NCI-H2171 treated with DMSO at 0.1 percent for 48 hours (cell line): ENCODE measurements around the gene SRP54.
"Not testable (repeated sequence)": the region's sequence is repeated elsewhere in the genome, so short reads cannot be mapped to it uniquely, and the experiment has no call there.

Source experiments
- DNase-seq: peaks from one replicate; lab custom pipeline; 2025; lab: John Stamatoyannopoulos, UW

SRP54 gene

DNA sequence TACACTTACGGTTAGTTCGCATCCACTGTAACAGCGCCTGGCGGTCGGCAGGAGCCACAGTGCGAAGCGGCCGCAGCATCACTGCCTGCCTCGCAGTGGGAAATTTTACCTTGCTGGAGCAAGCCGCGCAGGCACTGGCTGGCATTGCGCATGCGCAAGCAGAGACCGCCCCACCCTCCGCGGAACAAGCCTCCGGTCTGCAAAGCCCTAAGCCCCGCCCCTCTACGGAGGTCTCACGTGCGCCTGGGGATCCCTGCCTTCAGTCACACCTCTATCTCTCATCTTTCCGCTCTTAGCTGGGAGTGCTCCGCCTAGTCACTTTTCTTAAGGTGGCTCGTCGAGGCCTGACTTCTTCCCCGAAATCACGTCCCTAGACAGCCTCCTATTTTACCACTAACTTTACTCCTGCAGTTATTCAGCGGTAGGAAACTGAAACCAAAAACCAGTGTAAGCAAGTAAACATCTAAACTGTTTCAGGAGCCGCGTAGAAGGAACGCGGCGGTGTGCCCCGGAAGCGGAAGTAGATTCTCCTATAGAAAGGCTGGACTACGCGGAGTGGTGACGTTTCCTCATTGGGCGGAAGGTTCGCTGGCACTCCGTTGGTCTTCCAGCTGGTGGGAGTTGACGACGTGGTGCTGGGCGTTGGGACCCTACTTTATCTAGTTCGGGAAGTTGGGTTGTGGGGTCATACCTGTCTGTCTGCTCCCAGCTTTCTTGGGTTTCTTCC, at the start of gene SRP54:
TSS of gene SRP54 (plus strand) at position 572 of the 727 bp plus-strand sequence. CDS start 13,718 bp downstream, outside the sequence.
- DNase-seq, result peak; percentile 100

- DNase-seq, result no peak
Measured at GRCh38 chr14:34933301-34933700, 49.5 kb upstream of the SRP54 start.

DNA sequence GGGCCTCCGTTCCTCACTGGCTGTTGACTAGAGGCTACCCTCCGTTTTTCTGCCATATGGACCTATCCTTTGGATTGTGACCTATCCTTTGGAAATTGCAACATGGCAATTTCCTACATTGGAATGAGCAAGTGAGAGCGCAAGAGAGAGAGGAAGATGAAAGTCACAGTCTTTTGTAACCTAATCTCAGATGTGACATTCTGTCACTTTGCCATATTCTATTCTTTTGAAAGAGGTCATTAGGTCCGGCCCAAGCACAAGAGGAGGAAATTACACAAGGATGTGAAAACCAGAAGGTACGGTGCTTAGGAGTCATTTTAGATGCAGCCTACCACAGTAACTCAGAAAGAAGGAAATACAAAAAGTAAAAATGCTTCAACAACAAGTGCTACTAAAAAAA, 47.3 kb upstream of the SRP54 start:
- DNase-seq, result no peak

DNA sequence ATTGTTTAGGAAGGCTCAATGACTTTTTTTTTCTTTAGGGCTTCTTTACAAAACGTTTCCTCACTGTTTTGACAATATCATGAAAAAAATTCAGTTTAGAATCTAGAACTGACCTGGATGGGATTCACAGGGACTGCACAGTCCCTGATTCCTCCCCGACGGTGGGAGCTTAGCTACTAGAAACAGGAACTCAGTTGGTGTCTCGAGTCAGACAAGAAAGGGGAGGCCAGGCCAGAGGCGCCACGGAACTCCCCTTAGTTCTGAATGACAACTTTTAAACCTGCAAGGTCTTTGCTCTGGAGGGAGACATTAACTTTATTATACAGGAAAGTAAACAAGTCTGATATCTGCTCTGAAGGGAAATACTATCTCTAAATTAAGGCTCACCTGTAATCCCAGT, 45.4 kb upstream of the SRP54 start:
- no peak for DNase-seq

DNA sequence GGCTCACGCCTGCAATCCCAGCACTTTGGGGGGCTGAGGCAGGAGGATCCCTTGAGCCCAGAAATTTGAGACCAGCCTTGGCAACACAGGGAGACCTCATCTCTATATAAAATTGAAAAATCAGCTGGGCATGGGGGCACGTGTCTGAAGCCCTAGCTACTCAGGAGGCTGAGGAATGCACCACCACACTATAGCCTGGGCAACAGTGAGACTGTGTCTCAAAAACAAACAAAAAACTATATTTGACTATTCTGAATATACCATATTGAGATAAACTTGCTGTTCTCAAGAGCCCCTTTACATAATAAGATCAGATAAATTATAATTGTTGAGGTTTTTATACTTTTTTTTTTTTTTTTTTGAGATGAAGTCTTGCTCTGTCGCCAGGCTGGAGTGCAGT, 44.9 kb upstream of the SRP54 start:
- no peak for DNase-seq

GRCh38 chr14:34943506-34943905, 39.3 kb upstream of the SRP54 start:
- no peak for DNase-seq

GRCh38 chr14:34944744-34945143, 38.0 kb upstream of the SRP54 start:
- DNase-seq, result no peak

DNA sequence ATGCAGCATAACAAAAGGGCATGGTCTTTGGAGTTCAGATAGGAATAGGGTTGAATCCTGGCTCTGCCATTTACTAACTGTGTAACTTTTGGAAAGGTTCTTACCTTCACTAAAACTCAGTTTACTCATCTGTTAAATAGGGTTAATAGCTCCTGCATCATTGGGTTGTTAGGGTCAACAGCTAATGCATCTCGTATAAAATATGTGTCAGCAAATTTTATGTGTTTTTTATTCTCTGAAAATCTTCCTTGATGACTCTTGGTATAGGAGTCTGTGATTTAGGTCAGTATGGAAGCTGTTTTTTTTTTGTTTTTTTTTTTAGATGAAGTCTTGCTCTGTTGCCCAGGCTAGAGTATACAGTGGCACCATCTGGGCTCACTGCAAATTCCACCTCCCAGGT, 36.1 kb upstream of the SRP54 start:
- DNase-seq, result no peak

DNA sequence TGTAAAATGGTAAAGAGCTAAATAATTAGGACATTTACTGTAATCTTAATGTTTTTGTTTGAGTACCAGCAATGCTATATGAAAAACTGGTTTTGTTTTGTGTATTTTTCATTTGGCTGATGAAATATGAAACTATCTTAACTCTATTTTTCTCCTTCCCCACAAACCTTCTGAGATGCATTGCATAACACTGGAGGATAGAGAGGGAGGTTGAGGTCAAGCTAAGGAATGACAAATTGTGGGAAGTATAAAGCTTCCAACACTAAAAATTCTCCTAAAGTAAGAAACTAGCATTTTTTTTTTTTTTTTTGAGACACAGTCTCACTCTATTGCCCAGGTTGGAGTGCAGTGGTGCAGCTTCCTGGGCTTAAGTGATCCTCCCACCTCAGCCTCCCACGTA, 31.5 kb upstream of the SRP54 start:
- DNase-seq, result no peak

DNA sequence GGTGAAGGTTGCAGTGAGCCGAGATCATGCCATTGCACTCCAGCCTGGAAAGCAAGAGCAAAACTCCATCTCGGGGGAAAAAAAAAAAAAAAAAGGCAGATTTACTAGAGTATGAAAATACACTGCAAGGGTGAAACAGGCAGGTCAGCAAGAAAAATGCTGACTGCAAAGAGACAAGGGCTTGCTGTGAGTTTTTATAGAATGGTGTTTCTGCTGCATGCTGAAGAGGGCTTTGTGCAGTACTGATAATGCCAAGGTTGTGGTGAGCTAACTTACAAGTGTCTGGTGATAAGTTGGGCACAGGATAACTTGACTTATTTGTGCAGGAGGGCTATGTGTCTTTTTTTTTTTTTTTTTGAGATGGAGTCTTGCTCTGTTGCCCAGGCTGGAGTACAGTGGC, 25.9 kb upstream of the SRP54 start:
- no peak for DNase-seq

DNA sequence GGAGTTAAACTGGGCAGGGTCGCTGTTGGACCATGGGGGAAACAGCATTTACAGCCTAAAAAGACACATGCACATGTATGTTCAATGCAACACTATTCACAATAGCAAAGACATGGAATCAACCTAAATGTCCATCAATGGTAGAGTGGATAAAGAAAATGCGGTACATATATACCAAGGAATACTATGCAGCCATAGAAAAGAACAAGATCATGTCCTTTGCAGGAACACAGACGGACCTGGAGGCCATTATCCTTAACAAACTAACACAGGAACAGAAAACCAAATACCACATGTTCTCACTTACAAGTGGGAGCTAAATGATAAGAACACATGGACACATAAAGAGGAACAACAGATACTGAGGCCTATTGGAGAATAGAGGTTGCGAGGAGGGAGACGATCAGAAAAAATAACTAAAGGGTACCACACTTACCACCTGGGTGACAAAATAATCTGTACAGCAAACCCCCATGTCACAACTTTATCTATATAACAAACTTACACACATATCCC, 25.0 kb upstream of the SRP54 start:
- DNase-seq, result no peak

DNA sequence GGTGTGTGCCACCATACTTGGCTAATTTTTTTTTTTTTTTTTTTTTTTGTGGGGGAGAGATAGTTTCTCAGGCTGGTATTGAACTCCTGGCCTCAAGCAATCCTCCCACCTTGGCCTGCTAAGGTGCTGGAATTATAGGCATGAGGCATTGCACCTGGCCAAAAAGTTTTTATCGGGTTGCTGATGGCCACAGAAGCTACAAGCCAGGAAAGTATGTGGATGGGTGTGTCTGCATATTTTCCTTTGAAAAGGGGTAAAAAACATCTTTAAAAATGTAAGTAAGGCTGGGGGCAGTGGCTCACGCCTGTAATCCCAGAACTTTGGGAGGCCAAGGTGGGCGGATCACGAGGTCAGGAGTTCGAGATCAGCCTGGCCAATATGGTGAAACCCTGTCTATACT, 20.7 kb upstream of the SRP54 start:
- not testable (repeated sequence) for DNase-seq

DNA sequence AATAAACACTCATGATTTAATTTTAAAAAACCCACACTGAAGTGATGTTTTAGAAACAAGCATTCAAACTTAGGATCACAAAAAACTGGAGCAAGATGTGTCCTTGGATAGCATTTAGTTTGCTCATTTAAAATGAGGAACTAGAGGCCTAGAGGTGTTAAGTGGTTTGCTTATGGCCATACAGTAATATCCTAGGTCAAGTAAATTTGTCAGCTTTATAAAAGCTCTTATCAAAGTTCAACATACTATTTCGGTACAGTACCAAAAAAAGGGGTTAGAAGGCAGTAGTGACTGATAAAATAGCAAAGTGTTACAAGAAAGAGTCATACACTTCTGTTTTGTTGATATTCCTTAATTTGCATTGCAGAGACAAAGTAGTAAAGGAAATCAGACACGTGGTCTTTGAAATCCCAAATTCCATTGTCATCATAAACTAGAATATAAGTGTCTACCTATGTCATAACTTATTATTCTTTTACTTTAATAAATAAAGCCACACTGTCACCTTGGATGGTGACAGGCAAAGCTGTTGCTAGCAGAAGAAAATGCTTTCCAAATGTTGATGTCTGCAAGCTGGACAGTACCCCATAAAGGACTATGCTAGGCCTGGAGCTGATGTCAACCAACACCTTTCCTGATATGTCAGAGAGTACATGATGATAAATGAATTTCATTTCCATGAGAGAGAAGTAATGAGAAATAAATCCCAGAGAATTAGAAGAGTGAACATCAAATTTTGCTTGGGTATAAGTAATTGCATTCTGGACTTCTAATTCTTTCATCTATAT, 17.6 kb upstream of the SRP54 start:
- no peak for DNase-seq

- DNase-seq, result no peak
Measured at GRCh38 chr14:34965912-34966311, 16.9 kb upstream of the SRP54 start.

GRCh38 chr14:34966413-34966812, 16.4 kb upstream of the SRP54 start:
- DNase-seq, result no peak

DNA sequence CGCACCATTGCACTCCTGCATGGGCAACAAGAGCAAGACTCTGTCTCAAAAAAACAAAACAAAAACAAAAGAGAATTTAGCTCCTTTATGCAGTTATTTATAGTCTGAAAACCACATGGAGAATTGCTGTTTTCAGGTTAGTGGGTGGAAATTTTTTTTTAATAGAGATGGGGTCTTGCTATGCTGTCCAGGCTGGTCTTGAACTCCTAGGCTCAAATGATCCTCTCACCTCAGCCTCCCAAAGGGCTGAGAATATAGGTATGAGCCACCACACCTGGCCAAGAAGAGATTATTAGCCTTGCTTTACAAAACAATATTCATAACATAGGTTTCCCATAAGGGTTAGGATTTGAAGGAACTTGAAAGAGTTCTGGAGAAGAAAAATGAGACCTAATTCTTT, 12.1 kb upstream of the SRP54 start:
- DNase-seq, result no peak

DNA sequence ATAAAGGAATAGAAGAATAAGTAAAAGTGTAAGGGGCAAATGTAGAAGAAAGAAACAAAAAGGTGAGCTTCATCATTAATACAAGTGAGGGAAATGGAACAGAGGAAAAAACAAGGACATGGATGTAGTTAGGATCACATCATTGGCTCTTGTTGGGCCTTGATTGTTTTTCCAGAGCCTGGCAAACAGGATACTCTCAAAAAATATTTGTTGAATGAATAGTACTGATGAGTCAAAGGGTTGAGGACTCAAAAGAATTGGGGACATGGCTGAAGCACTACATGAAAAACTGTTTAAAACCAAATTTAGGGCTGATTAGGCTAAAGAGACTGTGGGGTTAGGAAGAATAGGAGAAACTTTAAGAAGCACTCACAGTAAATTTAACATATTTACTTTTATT, 11.4 kb upstream of the SRP54 start:
- no peak for DNase-seq

DNA sequence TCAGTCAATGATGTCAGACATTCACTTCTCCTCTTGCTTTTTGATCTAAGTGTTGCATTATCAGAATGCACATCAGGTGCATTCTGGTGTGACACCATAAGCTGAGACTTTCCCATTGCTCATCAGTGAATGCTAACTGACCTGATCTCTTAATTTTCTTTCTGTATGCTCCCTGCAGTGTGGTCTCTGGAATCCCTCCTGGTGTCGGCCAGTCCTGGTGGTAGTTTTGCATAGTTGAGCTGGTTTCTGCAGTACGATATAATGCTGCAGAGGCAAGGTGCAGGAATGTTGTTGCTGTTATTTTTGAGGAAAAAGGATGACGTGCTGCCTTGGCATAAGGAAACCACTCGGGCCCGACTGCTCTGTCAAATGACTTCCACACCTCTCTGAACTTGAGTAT, 11.0 kb upstream of the SRP54 start:
- no peak for DNase-seq

GRCh38 chr14:34978444-34978843, 4.3 kb upstream of the SRP54 start:
- no peak for DNase-seq

- no peak for DNase-seq
Measured at GRCh38 chr14:34980337-34980900, 2.4 kb upstream of the SRP54 start.

DNA sequence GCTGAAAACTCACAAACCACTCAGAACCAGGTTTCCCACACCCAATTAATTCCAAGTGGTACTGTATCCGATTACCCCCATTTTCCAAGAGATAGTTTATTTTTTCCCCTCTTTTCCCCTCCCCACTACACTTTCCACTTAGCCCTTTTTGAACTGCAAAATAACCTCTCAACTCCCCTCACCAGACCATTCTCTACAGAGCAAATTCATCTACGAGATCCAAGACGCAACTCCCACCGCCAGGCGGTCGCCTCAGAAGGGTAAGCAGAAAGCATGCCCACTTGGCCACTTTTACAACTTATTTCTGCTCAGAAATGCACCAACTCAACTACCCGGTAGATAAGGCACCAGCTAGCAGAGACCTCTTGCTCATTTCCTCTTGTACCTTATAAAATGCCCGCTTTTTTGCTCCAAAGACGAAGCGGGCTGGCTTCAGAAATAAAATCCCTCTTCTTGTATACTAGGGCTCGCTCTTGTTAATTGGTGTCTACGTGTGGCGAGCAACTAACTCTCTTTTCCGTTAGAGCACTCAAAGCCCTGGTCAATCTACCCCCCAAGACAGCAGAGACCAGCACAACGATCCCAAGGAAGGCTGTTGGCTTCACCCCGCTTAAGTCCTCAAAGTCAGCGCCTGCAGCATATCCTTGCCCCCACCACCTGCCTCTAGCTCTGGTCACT, 910 bp upstream of the SRP54 start:
- DNase-seq, result peak; percentile 74

DNA sequence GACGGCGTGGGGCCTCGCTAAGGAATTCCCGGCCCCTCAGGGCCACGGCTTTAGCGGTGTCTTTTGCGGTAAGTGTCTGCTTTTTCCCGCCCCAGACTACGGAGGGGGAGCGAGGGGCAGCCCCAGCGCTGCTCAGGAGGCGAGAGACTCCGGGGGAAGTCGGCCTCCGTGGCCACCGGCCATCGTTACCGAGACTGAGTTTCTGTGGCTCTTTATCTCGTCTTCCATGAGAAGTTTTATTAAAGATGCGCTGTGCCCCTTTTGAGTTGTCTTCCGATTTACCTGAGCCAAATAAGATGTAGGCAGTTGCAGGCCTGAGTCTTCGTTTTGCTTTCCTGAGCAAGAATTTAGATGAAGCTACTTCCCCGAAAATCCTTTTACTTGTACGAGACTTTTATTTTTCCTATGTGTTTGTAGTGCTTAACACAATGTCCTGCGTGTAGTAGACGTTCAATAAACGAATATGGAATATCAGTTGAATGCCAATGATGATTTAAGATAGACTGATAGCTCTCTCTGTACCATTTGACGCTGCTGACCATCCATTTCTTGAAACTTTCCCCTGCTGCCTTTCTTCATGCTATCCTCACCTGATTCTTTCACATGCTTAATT, 462 bp downstream of the SRP54 start:
- DNase-seq, result no peak
